ENCODE measurements around the gene SERPIND1.

DNA sequence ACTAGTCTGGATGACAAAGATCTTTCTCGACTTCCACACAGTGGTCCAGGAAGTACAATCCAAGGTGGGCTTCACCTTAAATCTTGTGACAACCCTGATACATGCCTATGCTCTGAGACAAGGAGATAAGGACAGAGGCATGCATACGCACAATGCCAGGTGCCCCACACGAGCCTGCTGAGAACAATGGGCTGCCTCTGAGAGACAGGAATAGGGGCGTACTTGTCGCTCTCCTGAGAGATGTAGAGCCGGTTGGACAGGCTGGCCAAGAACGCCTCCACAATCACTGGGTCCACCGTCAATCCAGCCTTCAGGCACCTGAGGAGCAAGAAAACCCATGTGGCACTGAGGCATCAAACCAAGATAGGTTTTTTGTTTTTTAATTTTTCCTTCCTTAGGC lies 25.5 kb downstream of the SERPIND1 start:
- TF ChIP-seq EP300 (IDR thresholded peaks at IDR 0.05) (no peak), POLR2A (IDR thresholded peaks at IDR 0.05) (no peak)
- TF ChIP-seq, protein P1, sequence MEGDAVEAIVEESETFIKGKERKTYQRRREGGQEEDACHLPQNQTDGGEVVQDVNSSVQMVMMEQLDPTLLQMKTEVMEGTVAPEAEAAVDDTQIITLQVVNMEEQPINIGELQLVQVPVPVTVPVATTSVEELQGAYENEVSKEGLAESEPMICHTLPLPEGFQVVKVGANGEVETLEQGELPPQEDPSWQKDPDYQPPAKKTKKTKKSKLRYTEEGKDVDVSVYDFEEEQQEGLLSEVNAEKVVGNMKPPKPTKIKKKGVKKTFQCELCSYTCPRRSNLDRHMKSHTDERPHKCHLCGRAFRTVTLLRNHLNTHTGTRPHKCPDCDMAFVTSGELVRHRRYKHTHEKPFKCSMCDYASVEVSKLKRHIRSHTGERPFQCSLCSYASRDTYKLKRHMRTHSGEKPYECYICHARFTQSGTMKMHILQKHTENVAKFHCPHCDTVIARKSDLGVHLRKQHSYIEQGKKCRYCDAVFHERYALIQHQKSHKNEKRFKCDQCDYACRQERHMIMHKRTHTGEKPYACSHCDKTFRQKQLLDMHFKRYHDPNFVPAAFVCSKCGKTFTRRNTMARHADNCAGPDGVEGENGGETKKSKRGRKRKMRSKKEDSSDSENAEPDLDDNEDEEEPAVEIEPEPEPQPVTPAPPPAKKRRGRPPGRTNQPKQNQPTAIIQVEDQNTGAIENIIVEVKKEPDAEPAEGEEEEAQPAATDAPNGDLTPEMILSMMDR (IDR thresholded peaks at IDR 0.05): no peak
